VCaP (cell line): ENCODE results near the gene NEDD4L.

Source experiments
- H3K27ac ChIP-seq: fragments of 450-650 bp; 2 replicates; pipeline ENCODE4 v1.5.1; 2017
- CTCF ChIP-seq: fragments of 450-650 bp; conservative IDR thresholded peaks from 2 replicates; pipeline ENCODE4 v1.5.1; 2017; ENCODE audit warnings: mild to moderate bottlenecking, moderate library complexity

The NEDD4L gene

GRCh38 chr18:58307441-58307840, 263.4 kb downstream of the NEDD4L start:
- H3K27ac ChIP-seq: peak overlapping the region; percentile 38; the same call in 1 of the 2 replicates
- no peak for TF ChIP-seq CTCF

- peak overlapping the region; percentile 38; the same call in 1 of the 2 replicates for H3K27ac ChIP-seq
- TF ChIP-seq CTCF: no peak
Observed at GRCh38 chr18:58308463-58308862, 264.4 kb downstream of the NEDD4L start.

GRCh38 chr18:58309099-58309498, 265.1 kb downstream of the NEDD4L start:
- no peak for TF ChIP-seq CTCF
- peak overlapping the region; percentile 38; the same call in 1 of the 2 replicates for H3K27ac ChIP-seq

- no peak for TF ChIP-seq CTCF
- peak overlapping the region; percentile 38 for H3K27ac ChIP-seq
Observed at GRCh38 chr18:58309610-58310239, 265.7 kb downstream of the NEDD4L start.

- TF ChIP-seq CTCF: no peak
- H3K27ac ChIP-seq: peak overlapping the region; percentile 38; the same call in 1 of the 2 replicates
Observed at GRCh38 chr18:58310517-58310916, 266.5 kb downstream of the NEDD4L start.

- H3K27ac ChIP-seq: peak overlapping the region; percentile 38; the same call in 1 of the 2 replicates
- no peak for TF ChIP-seq CTCF
Observed at GRCh38 chr18:58311390-58311789, 267.4 kb downstream of the NEDD4L start.

- peak overlapping the region; percentile 70 for H3K27ac ChIP-seq
- TF ChIP-seq CTCF: no peak
Observed at GRCh38 chr18:58313491-58314032, 269.5 kb downstream of the NEDD4L start.
